D341Med (cell line): ENCODE measurements around the gene AIFM3.

Experiments used
- DNase-seq: peaks from one replicate; pipeline ENCODE4 v3.0.0; 2012; ENCODE audit warnings: low spot score

The AIFM3 gene

GRCh38 chr22:21026783-21027692, 60.0 kb downstream of the AIFM3 start:
- peak; percentile 84 for DNase-seq

DNA sequence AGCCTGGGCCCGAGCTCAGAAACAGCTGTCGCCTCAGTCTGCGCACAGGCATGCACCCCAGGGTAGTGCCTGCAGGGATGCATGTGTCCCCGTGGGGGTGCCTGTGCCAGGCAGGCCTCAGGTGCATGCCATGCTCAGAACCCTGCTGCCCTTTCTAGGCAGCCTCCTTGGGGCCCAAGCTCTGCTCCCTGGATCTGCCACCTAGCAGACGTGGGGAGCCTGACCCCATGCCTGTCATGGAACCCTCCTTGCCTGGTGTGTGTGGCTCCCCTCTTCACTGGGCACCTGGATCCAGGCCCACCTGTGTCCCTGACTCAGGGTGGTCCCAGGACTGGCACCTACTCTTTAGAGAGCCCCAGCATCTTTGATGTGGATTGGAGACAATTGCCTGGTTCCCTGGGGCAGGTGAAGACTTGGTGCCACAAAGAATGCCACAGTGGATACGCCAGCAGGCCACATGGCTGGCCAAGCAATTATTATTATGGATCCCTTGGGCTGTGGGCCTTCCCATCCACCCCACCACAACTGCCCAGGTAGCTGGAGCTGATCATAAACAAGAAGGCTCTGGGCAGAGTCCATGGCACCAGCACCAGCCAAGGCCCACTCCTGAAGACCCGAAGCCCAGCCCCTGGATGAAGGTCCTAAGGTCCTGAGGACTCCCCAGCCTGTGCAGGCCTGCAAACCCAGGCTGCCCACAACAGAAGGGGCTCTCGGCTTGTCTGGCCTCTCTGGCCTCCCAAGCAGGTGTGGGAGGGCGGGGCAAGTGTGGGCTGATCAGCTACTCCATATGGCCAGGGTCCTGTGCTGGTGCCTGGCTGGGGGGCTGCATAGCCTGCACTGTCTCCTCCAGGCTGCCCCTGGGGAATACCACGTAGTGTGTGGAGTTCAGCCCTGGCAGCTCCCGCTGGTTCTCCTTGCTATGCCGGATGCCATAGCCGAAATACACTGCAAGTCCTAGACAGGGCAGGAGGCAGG, 61.5 kb downstream of the AIFM3 start:
- DNase-seq: no peak

DNA sequence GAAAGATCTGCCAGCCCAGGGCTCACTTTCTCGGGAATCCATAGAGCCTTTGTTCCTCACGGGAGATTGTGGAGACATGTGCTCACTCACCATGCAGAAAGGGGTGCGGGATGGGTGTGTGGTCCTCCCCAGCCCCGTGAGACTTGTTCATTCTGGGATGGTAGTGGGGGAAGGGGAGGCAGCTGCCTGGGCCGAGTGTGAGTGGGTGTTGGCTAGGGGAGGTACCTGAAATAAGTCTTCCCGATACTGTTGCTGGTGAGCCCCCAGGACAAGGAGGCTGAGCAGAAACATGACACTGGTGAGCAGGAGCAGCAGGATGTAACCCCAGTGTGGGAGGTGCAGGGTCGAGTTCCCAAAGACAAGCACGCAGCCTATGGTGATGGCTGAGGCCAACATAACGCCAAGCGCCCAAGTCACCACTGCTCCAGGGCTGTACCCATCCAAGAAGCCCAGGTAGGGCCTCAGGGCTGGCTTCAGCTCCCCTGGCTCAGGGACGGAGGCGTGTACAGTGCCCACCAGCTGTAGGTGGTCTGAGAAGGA, 62.5 kb downstream of the AIFM3 start:
- DNase-seq: no peak

DNA sequence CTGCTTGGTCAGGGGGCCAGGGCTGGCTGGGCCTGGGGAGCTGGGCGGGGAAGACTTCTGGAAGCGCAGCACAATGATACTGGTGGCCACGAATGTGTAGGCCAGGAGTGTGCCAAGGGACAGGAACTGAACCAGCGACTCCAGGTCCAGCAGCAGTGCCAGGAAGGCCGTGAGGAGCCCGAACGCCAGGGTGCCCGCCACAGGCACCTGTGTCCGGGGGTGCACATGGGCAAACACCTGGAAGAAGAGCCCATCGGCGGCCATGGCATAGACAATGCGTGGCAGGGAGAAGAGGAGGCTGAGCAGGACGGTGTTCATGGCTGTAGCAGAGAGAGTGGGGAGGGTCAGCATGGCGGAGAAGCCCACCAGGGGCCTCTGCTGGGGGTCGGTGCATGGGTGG, 63.0 kb downstream of the AIFM3 start:
- no peak for DNase-seq
